ENCODE data around the gene ZNF747.

ZNF747 gene

DNA sequence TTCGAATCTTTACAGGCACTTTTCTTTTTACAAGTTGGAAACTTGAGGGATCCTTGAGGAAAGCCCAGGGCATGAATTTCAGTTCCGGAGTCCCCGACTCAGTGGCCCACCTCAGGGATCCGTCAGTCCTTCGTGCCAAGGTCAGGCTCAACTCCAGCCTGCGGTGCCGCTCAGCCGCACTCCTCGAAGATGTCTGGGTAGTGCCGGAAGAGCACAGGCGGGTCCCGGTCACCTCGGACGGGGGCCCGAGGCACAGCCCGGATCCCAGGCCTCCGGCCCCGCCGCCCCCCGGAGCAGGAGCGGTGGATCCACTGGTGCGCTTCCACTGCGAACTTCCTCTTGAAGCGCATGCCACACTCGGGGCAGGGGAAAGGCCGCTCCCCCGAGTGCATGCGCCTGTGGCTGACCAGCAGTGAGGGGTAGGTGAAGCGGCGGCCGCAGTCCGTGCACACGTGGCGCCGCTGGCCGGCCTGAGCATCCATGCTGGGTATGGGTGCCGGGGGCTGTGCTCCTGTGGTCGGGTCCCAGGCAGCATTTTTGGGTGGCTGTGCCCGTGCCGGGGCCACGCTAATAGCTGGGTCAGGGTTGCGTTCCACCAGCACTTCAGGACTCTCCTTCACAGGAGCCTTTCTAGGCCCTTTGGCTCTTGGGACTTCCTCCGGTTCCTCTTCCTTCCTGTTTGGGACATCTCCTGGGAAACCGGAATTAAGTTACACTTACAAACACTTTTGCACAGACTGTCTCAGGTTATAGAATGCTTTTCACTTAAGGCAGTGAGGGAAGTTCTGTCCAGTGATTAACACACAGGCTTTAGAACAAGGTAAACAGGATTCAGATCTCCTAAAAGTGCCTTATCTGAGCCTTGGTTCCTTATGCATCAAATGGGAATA, 35.3 kb upstream of the ZNF747 start (continued):
- TF ChIP-seq, protein P1, sequence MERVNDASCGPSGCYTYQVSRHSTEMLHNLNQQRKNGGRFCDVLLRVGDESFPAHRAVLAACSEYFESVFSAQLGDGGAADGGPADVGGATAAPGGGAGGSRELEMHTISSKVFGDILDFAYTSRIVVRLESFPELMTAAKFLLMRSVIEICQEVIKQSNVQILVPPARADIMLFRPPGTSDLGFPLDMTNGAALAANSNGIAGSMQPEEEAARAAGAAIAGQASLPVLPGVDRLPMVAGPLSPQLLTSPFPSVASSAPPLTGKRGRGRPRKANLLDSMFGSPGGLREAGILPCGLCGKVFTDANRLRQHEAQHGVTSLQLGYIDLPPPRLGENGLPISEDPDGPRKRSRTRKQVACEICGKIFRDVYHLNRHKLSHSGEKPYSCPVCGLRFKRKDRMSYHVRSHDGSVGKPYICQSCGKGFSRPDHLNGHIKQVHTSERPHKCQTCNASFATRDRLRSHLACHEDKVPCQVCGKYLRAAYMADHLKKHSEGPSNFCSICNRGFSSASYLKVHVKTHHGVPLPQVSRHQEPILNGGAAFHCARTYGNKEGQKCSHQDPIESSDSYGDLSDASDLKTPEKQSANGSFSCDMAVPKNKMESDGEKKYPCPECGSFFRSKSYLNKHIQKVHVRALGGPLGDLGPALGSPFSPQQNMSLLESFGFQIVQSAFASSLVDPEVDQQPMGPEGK (CRISPR knock-in tag; IDR thresholded peaks at IDR 0.05; ENCODE audit: borderline replicate concordance) = no peak
- TF ChIP-seq ZNF8 (CRISPR knock-in tag; IDR thresholded peaks at IDR 0.05) (no peak), ARNTL (CRISPR knock-in tag; IDR thresholded peaks at IDR 0.05; ENCODE audit: borderline replicate concordance, low read depth) (no peak), ZFP3 (CRISPR knock-in tag; IDR thresholded peaks at IDR 0.05) (no peak), TOX (CRISPR knock-in tag; IDR thresholded peaks at IDR 0.05; ENCODE audit: borderline replicate concordance) (no peak), BACH2 (CRISPR knock-in tag; IDR thresholded peaks at IDR 0.05; ENCODE audit: borderline replicate concordance) (no peak), SNAI2 (CRISPR knock-in tag; IDR thresholded peaks at IDR 0.05) (no peak)

DNA sequence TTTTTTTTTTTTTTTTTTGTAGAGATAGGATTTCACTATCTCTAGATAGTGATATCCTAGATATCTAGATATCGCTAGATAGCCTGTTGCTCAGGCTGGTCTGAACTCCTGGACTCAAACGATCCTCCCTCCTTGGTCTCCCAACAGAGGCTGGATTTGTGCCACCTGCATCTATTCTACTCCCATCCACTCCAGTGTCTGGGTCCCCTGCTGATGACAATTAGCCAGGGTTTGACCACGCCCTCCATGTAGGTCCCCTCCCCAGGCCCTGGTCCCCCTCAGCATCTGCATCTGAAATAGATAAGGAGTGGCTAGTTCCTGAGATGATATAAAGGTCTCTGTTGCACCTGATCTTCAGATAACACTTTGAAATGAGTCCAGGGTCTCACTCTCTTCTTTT, 34.6 kb upstream of the ZNF747 start:
- no peak for ATAC-seq
- no peak for TF ChIP-seq BACH2 (CRISPR knock-in tag; IDR thresholded peaks at IDR 0.05; ENCODE audit: borderline replicate concordance)
- TF ChIP-seq, protein P2, sequence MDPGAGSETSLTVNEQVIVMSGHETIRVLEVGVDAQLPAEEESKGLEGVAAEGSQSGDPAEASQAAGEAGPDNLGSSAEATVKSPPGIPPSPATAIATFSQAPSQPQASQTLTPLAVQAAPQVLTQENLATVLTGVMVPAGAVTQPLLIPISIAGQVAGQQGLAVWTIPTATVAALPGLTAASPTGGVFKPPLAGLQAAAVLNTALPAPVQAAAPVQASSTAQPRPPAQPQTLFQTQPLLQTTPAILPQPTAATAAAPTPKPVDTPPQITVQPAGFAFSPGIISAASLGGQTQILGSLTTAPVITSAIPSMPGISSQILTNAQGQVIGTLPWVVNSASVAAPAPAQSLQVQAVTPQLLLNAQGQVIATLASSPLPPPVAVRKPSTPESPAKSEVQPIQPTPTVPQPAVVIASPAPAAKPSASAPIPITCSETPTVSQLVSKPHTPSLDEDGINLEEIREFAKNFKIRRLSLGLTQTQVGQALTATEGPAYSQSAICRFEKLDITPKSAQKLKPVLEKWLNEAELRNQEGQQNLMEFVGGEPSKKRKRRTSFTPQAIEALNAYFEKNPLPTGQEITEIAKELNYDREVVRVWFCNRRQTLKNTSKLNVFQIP (CRISPR knock-in tag; IDR thresholded peaks at IDR 0.05; ENCODE audit: borderline replicate concordance, low read depth) = no peak
- no peak for TF ChIP-seq ZC3H10 (CRISPR knock-in tag; IDR thresholded peaks at IDR 0.05)
- TF ChIP-seq RARB (CRISPR knock-in tag; IDR thresholded peaks at IDR 0.05) = no peak
- TF ChIP-seq, protein P3, sequence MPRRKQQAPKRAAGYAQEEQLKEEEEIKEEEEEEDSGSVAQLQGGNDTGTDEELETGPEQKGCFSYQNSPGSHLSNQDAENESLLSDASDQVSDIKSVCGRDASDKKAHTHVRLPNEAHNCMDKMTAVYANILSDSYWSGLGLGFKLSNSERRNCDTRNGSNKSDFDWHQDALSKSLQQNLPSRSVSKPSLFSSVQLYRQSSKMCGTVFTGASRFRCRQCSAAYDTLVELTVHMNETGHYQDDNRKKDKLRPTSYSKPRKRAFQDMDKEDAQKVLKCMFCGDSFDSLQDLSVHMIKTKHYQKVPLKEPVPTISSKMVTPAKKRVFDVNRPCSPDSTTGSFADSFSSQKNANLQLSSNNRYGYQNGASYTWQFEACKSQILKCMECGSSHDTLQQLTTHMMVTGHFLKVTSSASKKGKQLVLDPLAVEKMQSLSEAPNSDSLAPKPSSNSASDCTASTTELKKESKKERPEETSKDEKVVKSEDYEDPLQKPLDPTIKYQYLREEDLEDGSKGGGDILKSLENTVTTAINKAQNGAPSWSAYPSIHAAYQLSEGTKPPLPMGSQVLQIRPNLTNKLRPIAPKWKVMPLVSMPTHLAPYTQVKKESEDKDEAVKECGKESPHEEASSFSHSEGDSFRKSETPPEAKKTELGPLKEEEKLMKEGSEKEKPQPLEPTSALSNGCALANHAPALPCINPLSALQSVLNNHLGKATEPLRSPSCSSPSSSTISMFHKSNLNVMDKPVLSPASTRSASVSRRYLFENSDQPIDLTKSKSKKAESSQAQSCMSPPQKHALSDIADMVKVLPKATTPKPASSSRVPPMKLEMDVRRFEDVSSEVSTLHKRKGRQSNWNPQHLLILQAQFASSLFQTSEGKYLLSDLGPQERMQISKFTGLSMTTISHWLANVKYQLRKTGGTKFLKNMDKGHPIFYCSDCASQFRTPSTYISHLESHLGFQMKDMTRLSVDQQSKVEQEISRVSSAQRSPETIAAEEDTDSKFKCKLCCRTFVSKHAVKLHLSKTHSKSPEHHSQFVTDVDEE (CRISPR knock-in tag; IDR thresholded peaks at IDR 0.05) = no peak
- TF ChIP-seq ZNF565 (CRISPR knock-in tag; conservative IDR thresholded peaks at IDR 0.05; ENCODE audit: low read depth) = no peak
- TF ChIP-seq, protein P1 (CRISPR knock-in tag; IDR thresholded peaks at IDR 0.05; ENCODE audit: borderline replicate concordance) = no peak
- TF ChIP-seq GLIS3 (CRISPR knock-in tag; IDR thresholded peaks at IDR 0.05) = no peak
- TF ChIP-seq CSRNP3 (CRISPR knock-in tag; IDR thresholded peaks at IDR 0.05) = no peak
- TF ChIP-seq ESRRG (CRISPR knock-in tag; IDR thresholded peaks at IDR 0.05) = no peak
- TF ChIP-seq OSR1 (CRISPR knock-in tag; IDR thresholded peaks at IDR 0.05) = no peak
- no peak for TF ChIP-seq CSDC2 (CRISPR knock-in tag; IDR thresholded peaks at IDR 0.05)
- TF ChIP-seq ARNTL (CRISPR knock-in tag; IDR thresholded peaks at IDR 0.05; ENCODE audit: borderline replicate concordance, low read depth) = no peak
- TF ChIP-seq ZFP3 (CRISPR knock-in tag; IDR thresholded peaks at IDR 0.05) = no peak
- TF ChIP-seq TOX (CRISPR knock-in tag; IDR thresholded peaks at IDR 0.05; ENCODE audit: borderline replicate concordance) = no peak
- no peak for TF ChIP-seq SNAI2 (CRISPR knock-in tag; IDR thresholded peaks at IDR 0.05)
- TF ChIP-seq ZFP30 (CRISPR knock-in tag; IDR thresholded peaks at IDR 0.05) = no peak

Measured in SK-N-SH treated with all-trans-retinoic acid at 6 μM for 48 hours (cell line).